GM21723 (cell line): Measurements from ENCODE around the gene LONRF2.

Experiments used
- ATAC-seq: cut with Tn5 transposase; IDR thresholded peaks from one replicate; pipeline ENCODE4 v1.9.1; 2021; ENCODE audit warnings: mild to moderate bottlenecking, moderate library complexity; ENCODE audit not compliant: unreplicated experiment

LONRF2 gene

DNA sequence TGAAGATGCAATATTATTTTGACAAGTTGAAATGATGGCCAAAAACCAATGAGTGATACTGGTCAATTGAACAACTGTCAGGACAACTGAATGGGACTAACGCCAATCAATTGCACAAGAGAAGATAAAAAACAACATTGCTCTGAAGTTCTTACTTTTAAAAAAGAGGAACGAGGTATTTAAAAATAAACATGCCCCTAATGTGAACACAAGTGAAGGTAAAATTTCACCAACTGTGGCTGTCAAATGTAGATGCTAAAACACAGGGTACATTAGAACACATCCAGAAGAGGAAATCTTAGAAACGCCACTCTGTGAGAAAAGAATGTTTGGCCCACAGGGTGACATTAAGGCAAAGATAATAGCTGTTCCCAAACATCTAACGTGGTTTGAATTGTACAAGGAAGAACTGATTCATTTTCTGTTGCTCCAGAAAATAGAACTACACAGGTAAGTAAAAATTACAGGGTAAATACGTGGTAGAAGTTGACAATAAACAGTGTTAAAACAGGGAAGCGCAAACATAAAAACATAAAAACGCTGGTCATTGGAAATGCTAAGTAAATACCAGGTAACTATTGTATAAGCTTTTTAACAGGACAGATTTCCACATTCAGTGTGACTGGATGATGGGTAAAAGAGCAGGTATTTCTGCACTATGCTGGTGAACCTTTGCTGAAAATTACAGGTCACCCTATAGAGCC lies 20.3 kb downstream of the LONRF2 start:
- ATAC-seq = no peak

DNA sequence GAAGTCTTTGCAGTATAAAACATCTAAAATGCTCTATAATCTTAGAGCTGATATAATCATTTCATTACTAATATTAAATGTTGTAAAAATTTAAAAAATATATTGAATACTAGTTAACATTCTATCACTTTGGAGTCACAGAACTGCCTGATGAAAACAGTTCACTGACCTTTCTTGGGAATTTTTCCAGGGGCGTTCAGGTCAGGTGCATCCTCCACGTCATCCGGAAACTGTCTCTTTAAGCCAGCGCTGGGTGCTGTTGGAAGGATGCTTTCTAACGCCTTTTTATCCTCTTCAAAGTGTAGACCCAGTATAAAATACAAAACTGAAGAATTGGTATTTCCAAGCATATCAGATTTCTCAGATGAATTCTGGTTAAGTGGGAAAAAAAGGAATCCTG lies 22.8 kb downstream of the LONRF2 start:
- ATAC-seq = no peak

DNA sequence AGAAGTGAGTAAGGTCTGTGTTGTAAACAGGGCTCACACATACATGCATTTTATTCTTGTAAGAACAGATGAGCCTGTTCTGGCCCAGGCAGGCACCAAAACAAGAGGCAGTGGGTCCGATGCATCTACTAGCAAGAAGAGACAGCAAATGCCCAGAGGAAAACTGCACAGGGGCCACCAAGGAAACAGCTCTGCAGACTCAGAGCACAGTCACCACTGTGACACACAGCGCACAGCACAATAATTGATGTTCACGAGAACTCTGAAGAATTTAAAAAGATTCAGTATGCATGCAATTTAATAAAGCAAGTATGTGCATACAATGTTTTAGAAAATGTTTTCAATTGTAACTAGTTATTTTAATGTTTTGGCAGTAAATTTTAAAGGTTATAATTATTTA lies 24.8 kb downstream of the LONRF2 start:
- no peak for ATAC-seq

DNA sequence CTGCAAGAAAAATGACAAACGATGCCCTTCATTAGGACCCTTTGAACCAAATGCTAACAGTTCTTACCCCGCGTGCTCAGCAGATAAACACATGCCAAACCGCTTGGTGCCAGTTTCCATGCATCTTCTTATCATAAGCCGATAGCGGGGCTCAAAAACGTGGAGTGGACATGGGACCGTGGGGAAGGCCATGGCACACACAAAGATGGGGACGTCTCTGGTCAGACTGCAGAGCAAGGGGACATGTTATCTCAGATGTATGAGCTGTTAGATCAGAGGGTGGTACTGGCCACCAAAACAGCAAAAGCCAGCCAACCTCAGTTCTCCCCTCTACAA lies 28.2 kb downstream of the LONRF2 start:
- ATAC-seq = no peak

DNA sequence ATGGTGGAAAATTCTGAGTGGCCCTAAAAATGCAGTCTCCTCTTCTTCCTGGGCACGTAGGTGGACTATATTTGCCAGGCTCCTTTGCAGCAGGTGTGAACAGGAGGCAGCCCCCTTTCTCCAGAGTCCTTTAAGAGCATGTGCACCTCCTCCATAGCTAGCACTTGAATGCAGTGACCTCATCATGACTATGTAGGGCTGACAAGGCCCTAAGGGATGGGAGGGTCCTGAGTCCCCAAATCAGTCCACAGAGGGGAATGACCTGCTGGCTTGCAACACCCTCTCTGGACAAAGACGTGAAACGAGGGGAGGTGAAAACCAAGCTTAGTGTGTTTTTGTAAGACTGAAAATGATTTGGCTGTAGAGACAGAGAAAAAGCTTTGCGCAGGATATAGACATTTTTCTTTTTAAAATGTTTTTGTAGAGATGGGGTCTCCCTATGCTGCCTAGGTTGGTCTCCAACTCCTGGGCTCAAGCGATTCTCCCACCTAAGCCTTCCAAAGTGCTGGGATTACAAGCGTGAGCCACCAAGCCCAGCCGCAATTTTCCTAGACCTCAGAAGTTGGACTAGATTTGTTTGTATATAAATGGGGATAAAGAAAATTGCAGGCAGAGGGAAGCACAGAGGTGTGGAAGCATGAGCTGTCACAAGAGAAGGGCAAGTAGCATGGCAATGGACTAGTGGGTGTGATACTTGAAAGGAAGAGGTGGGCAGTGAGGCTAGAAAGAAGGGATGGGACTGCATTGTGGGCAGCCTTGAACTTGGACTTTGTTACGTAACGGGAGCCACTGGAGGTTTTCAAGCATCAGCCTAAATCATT lies 28.8 kb downstream of the LONRF2 start:
- ATAC-seq = no peak

DNA sequence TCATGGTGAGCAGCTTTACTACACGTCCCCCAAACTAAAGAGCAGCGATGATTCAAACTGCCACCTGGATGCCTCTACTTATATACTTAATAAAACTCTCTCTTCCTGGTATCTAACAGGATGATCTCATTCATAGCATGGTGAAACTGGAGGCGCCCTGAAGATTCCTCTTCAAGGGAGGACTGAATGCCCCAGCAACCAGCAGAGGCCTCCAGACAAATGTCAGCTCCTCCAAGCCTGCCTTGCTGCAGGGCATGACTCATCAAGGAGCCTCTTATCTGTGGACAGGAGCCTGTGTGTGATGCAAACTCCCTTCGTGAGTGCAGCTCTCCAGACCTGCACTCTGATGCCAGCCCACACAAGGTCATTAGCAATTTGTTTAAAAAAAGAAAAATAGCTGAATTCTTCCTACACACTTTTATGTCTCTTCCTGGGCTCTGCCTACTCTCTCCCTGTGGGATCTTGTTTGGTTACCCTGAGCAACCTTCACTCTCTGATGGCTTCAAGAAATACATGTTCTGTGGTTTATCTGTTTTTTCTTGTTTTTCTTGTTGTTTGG lies 30.2 kb downstream of the LONRF2 start:
- no peak for ATAC-seq

DNA sequence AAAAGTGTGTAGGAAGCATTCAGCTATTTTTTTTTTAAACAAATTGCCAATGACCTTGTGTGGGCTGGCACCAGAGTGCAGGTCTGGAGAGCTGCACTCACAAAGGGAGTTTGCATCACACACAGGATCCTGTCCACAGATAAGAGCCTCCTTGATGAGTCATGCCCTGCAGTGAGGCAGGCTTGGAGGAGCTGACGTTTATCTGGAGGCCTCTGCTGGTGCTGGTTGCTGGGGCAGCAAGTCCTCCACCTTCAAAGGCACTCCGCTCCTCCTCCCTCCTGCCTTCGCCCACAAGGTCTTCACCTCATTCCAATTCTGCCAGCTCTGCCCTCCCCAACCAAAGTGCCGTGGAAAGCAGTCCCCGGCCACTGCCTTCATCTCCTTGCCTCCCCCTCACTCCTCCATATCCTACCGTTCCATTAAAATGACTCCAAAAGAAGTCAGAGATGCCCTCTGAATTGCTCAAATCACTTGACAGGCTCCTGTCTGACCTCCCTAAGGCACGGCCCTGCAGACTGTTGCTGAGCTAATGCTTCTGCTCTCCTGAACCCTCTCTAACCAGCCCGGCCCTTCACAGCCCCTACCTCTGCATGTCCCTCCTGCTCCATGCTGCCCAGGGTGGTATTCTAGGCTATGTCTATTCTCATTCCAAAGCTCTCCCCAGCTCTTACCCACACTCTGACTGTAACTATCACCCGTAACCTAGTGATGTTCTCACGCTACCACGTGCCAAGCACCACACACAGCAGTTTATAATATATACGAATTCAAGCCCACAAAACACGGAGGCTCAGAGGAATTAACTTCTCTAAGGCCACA lies 30.9 kb downstream of the LONRF2 start:
- no peak for ATAC-seq

DNA sequence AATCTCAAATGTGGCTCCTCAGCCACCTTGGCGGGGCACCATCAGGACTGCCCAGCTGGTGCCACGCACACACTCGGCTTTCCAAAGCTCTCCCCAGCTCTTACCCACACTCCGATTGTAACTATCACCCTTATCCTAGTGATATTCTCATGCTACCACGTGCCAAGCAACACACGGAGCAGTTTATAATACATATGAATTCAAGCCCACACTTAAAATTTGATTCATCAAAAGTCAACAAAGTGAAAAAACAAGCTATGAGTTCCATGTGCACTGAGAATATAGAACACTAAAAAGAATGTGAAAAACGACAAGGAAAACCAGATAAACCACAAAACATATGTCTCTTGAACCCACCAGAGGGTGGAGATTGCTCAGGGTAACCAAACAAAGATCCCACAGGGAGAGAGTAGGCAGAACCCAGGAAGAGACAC lies 31.6 kb downstream of the LONRF2 start:
- ATAC-seq = no peak

DNA sequence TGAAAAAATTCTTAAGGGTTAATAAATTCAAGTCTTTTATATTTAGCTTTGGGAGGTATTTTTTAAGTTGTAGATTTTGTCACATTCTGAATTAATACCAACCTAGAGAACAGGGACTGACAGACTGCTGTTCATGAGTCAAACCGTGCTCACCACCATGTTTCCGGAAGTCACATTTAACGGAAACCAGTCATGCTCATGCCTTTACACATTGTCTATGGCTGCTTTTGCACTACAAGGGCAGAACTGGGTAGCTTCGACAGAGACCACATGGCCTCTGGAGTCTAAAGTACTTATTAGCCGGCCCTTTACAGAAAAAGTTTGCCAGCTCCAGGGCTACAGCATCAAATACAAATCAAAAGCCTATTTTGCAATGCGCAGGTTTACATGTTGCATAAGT lies 33.3 kb downstream of the LONRF2 start:
- ATAC-seq = no peak

DNA sequence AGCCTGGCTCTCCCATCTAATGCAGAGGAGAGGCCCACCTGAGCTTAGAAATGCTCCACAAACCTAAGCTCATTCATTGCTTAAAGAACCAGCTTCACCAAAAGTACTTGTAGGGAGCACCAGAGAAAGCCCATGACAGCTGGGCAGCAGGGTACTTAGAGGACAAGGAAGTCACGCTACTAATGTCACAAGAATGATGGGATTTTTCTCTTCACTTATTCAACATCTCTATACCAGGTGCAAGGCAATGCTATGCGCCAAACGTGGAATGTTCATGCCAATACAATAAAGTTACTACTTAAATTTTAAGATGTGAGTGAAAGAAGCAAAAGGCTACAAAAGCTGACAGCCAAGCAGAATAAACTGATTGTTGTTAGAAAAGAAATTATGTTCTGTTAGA lies 36.0 kb downstream of the LONRF2 start:
- ATAC-seq = no peak

DNA sequence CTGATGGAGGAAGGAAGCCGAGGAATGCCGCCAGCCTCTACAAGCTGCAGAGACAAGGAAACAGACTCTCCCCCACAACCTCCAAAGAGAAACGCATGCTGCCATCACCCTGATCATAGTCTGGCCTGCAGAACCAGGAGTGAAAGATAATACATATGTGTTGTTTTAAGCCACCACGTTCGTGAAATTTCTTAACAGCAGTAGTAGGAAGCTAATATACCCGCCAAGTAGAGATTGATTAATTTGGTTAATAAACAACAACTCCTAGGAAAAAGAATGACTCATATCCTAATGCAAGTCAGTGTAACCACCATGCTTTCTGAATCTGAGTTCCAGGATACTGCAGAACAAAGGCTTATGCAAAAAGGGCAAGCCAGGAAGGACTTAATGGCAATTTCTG lies 36.6 kb downstream of the LONRF2 start:
- no peak for ATAC-seq

DNA sequence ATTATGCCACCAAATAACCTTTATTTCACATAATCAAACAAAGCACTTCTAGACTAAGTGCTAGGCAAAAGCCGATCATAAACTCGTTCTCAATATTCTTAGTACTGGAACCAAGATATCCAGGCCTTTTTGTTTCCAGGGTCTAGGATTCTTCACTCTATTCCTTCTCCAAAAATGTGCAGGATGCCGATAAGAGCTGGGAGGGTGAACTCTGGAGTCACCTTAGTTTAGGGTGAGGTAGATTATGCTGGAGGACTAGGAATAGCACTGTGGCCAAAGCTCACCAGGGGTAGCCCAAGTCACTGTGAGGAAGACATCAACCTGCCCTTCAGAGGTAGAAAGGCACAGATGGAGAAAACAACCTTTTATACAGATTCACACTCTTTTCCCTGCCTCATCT lies 37.3 kb downstream of the LONRF2 start:
- ATAC-seq = no peak

DNA sequence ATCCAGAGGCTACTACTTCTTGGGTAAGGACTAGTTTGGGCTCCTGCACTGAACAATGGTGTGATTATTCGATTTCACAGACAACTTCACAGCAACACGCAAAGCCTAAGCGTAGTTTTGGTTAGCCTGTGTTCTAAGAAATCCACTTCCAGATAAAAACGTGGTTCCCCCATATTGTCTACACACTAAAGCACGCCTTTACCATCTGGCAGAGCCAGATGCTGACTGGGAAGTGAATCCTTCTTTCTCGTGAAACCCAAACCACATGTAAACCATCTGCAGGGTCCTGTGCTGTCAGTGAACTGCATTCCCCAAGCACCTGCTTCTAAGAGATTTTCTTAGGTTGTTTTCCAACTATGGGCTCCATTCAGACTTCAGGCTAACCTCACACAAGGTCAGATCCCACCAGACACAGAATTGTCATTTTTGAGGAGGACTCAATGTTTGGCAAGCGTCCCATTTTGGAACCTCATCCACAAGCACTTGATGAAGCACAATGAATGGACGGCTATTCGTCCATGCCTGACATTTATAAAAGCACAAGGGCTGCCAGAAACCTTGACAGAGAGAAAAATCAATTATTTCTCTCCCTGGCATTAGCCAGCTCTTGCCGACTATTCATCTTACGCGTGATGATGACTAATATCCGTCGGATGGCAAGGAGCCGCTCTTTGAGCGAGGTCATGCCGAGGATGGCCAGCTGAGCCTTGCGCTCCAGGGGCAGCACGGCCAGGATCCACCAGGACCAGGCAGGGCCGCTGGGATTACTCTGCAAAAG lies 38.4 kb downstream of the LONRF2 start:
- no peak for ATAC-seq

DNA sequence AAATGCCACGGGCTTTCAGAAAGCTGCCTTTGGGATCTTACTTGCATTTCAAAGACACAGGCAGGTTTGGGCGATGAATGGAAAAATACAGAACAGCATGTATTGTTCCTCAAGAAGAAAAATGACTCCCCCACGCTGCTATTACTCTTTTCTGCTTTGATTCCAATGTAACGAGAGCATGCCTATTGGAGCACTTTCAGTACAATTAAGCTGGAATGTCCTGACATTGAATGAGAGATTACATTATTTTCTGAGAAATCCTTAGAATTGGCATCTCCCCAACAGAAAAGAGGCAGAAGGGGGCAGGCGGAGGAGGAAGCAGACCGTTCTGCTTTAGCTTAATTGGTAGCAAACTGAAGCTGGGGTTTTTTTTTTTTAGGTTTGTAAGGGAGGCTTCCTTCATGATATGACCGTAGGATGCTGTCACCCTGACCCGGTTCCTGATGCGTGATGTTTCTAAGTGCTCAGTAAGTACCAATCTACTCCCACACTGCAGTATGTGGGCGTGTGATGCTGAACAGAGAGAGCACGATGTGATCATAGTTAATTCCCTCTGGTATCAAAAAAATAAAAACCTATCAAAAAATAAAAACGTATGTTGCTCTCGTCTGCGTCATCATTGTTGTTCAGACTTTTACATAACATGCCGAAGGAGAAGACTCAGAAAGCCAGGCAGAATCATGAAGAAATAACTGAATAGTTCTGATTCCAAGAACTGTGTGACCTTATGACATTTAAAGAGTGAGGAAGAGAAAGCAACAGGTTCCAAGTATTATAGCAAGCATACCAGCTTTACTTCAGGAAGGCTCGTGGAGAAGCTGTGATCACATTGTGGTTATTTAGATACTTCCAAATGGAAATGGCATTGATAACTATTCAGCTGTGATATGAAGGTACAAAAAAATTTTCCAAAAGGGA lies 40.5 kb downstream of the LONRF2 start:
- ATAC-seq = no peak

DNA sequence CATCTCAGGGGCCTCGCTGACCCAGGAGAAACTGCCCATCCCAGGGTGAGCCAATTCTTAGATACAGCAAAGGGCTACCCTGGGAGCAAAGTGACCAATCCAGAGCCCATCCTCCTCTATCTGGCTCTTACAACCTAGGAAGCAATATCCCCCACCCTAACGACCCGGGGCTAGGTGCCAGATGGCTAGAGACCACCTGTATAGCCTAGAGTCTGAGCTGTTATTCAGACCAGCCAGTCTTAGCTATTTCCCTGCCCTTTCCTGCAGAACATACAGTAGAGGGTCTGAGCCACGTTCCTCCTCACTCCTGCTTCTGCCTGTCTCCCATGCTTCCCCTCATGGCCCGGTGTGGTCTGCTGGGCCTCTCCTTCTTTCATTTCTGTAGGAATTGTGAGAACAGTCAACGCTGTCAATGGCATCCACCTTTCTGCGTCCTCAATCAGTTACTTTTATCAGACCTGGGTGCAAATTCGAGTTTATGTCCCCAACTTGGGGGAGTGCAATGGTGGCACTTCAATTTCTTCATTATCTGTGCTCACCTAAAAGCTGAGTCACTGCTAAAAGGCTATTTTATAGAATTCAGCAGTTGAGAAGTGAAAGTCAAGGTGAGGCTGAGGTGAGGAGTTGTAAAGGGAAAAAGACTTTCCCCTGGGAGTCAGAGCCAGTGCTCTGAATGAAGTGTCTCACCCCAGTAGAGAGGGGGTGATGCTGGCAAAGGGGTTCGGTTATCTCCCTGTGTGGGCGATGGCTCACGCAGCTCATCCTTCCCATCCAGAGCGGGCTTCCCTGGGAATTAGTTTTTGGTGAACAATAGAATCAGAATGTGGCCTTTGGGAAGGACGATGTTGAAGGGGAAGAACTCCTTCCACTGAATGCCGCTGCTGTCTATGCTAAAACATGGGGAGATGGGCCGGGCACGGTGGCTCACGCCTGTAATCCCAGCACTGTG lies 42.4 kb downstream of the LONRF2 start:
- ATAC-seq = no peak

DNA sequence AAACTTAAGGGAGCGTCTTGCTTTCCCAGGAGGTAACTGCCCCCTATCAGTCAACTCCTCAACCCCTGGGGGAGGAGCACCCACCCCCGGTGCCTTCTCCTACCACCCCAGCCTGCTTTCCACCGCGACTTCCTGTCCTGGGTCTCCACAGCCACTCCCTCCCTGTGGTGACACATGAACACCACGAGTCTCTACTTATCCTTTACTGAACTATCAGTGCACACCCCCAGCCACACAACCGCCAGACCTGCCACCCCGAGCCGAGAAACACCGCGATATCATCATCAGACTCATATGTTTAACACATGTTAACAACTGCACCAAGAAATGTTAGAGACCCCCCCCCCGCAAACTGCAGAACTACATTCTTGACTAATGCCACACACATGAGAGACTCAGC lies 43.3 kb downstream of the LONRF2 start:
- no peak for ATAC-seq

DNA sequence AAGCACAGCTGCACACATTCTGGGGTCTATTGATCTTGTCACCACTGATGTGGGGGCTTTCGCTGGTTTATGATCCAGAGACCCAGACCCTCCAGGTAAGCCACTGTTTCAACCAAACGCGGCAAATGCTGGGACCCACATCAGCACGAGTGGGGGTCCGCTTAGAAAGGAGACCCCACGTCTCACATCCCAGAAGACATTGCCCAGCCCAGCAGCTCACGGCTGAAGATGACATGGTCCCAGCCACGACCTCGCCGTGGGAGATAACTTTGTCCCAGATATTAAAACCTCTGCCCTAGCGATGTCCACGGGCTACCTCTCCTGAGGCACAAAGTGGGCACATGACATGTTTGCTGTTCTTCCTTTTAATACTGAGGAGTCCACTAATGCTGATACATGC lies 43.8 kb downstream of the LONRF2 start:
- ATAC-seq = no peak

DNA sequence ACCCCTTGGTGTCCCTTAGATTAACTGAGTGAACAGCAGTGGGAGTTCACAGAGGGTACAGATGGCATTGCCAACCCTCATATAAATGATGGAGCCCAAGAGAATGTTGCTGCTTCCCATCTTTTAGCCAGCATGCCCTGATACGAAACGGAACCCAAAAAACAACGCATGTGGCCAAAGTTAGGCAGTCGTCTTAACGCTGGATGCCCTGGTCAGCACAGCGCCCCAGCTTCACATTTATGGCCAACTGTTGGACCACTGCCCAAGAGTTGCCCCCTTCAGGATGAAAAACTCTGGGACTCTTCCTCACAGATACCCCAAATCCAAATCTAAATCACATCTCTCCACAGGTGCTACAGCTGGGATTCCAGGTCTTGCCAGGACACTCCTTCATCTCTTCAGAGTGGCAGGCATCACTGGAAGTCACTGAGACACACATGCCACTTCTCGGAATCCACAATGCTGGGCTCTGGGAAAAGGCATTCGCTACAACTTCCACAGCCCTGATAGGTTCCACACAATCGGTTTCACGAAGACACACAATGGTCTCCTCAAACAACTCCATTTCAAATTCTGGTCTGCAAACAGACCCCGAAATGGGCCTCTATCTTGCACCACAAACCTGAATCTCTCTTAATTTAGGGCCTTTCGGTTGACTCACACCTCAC lies 44.6 kb downstream of the LONRF2 start:
- no peak for ATAC-seq
